ENCODE data around the gene PEMT. TPM values are rescaled to one million over a fixed set of nuclear protein-coding genes. Genes with fewer than 3 reads are reported as not detected.

PEMT gene
- total and polyA plus RNA-seq, 2 experiments from 2014 or later: 54.8 to 55.2 TPM

DNA sequence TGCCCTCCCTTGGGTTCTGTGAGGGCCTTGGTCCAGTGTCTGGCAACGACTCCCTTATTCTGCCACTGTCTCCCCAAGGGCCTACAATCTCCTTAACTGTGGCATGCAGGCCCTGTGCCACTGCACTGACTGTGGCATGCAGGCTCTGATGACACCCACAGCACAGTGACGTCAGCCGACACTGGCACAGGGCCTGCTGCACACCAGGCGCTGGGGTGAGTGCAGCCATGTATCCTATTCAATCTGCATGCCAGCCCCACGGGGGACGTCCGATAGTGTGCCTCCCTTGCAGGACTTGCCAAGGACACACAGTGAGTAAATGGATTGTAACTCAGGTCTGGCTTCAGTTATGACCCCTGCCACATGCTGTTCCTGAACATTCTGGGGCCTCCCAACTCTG is 55.6 kb downstream of the PEMT start:
- Mint-ChIP-seq H3K27ac (no peak overlapping the region), H3K4me1 (peaks cover 6% of the 10 kb centered on the region; the same call in 2 of the 3 replicates), H3K36me3 (ENCODE audit: low read depth) (no peaks in the 10 kb centered on the region), H3K4me3 (no peak overlapping the region), H3K27me3 (ENCODE audit: insufficient read depth, low read depth, poor library complexity) (peaks cover 2% of the 10 kb centered on the region), H3K9me3 (no peaks in the 10 kb centered on the region)
- H3K4me1 ChIP-seq (ENCODE audit: insufficient read depth): no peaks in the 10 kb centered on the region
- no peaks in the 10 kb centered on the region for H3K79me2 ChIP-seq (replicated peaks; ENCODE audit: insufficient read depth)
- no peak overlapping the region for H3K27ac ChIP-seq (ENCODE audit: low read depth)
- no peaks in the 10 kb centered on the region for H3K27me3 ChIP-seq (ENCODE audit: insufficient read depth)
- no peaks in the 10 kb centered on the region for H3K9me2 ChIP-seq (ENCODE audit: insufficient read depth)
- no peak for DNase-seq (ENCODE audit: low spot score)
- no peaks in the 10 kb centered on the region for H4K20me1 ChIP-seq (replicated peaks; ENCODE audit: insufficient read depth)
- ATAC-seq: no peak
- H3K4me2 ChIP-seq: no peak overlapping the region
- TF ChIP-seq NANOG (IDR thresholded peaks at IDR 0.05; ENCODE audit: borderline replicate concordance): no peak
- TF ChIP-seq POLR2AphosphoS5 (IDR thresholded peaks at IDR 0.05; ENCODE audit: low read depth): no peak
- no peak for TF ChIP-seq EZH2phosphoT487 (IDR thresholded peaks at IDR 0.05; ENCODE audit: unreplicated experiment)
- no peak overlapping the region for H2AFZ ChIP-seq
- no peak overlapping the region for H3K4me3 ChIP-seq
- H3K36me3 ChIP-seq (ENCODE audit: insufficient read depth): no peaks in the 10 kb centered on the region
- no peaks in the 10 kb centered on the region for H3F3A ChIP-seq (replicated peaks; ENCODE audit: low read depth)

DNA sequence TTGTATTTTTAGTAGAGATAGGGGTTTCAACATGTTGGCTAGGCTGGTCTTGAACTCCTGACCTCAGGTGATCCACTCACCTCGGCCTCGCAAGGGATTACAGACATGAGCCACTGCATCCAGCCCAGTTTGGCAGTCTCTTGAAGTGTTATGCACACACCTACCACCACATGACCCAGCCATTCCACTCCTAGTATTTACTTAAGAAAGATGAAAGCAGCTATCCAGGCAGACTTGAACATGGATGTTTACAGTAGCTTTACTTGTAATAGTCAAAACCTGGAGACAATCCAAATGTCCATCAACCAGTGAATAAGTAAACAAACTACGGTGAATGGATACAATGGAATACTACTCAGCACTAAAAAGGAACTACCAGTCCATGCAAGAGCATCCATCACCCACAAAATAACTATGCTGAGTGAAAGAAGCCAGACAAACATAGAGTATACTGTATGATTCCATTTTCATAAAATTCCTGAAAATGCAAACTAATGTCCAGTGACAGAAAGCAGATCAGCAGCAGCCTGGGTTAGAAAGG is 57.5 kb downstream of the PEMT start:
- Mint-ChIP-seq H3K27ac (no peak overlapping the region), H3K4me1 (peaks cover 4% of the 10 kb centered on the region; the same call in 2 of the 3 replicates), H3K36me3 (ENCODE audit: low read depth) (no peaks in the 10 kb centered on the region), H3K9me3 (no peaks in the 10 kb centered on the region), H3K27me3 (ENCODE audit: insufficient read depth, low read depth, poor library complexity) (peaks cover 6% of the 10 kb centered on the region), H3K4me3 (no peak overlapping the region)
- ATAC-seq (no peak), DNase-seq (ENCODE audit: low spot score) (no peak)
- Histone ChIP-seq H2AFZ (no peak overlapping the region), H4K20me1 (replicated peaks; ENCODE audit: insufficient read depth) (no peaks in the 10 kb centered on the region), H3K27ac (ENCODE audit: low read depth) (no peak overlapping the region), H3F3A (replicated peaks; ENCODE audit: low read depth) (no peaks in the 10 kb centered on the region), H3K4me3 (no peak overlapping the region), H3K79me2 (replicated peaks; ENCODE audit: insufficient read depth) (no peaks in the 10 kb centered on the region), H3K27me3 (ENCODE audit: insufficient read depth) (no peaks in the 10 kb centered on the region), H3K4me1 (ENCODE audit: insufficient read depth) (no peaks in the 10 kb centered on the region), H3K9me2 (ENCODE audit: insufficient read depth) (no peaks in the 10 kb centered on the region), H3K36me3 (ENCODE audit: insufficient read depth) (no peaks in the 10 kb centered on the region), H3K4me2 (no peak overlapping the region)
- TF ChIP-seq EZH2phosphoT487 (IDR thresholded peaks at IDR 0.05; ENCODE audit: unreplicated experiment) (no peak), ZNF114 (CRISPR knock-in tag; IDR thresholded peaks at IDR 0.05) (no peak), JUNB (IDR thresholded peaks at IDR 0.05; ENCODE audit: unreplicated experiment) (no peak), CREB1 (CRISPR knock-in tag; IDR thresholded peaks at IDR 0.05; ENCODE audit: low read depth) (no peak), POLR2AphosphoS5 (IDR thresholded peaks at IDR 0.05; ENCODE audit: low read depth) (no peak), ZNF331 (CRISPR knock-in tag; IDR thresholded peaks at IDR 0.05; ENCODE audit: low read depth) (no peak), NANOG (IDR thresholded peaks at IDR 0.05; ENCODE audit: borderline replicate concordance) (no peak), EZH2 (IDR thresholded peaks at IDR 0.05; ENCODE audit: low read depth, unreplicated experiment) (no peak)
- TF ChIP-seq, protein P1, sequence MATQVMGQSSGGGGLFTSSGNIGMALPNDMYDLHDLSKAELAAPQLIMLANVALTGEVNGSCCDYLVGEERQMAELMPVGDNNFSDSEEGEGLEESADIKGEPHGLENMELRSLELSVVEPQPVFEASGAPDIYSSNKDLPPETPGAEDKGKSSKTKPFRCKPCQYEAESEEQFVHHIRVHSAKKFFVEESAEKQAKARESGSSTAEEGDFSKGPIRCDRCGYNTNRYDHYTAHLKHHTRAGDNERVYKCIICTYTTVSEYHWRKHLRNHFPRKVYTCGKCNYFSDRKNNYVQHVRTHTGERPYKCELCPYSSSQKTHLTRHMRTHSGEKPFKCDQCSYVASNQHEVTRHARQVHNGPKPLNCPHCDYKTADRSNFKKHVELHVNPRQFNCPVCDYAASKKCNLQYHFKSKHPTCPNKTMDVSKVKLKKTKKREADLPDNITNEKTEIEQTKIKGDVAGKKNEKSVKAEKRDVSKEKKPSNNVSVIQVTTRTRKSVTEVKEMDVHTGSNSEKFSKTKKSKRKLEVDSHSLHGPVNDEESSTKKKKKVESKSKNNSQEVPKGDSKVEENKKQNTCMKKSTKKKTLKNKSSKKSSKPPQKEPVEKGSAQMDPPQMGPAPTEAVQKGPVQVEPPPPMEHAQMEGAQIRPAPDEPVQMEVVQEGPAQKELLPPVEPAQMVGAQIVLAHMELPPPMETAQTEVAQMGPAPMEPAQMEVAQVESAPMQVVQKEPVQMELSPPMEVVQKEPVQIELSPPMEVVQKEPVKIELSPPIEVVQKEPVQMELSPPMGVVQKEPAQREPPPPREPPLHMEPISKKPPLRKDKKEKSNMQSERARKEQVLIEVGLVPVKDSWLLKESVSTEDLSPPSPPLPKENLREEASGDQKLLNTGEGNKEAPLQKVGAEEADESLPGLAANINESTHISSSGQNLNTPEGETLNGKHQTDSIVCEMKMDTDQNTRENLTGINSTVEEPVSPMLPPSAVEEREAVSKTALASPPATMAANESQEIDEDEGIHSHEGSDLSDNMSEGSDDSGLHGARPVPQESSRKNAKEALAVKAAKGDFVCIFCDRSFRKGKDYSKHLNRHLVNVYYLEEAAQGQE (IDR thresholded peaks at IDR 0.05; ENCODE audit: unreplicated experiment): no peak
- TF ChIP-seq, protein P2, sequence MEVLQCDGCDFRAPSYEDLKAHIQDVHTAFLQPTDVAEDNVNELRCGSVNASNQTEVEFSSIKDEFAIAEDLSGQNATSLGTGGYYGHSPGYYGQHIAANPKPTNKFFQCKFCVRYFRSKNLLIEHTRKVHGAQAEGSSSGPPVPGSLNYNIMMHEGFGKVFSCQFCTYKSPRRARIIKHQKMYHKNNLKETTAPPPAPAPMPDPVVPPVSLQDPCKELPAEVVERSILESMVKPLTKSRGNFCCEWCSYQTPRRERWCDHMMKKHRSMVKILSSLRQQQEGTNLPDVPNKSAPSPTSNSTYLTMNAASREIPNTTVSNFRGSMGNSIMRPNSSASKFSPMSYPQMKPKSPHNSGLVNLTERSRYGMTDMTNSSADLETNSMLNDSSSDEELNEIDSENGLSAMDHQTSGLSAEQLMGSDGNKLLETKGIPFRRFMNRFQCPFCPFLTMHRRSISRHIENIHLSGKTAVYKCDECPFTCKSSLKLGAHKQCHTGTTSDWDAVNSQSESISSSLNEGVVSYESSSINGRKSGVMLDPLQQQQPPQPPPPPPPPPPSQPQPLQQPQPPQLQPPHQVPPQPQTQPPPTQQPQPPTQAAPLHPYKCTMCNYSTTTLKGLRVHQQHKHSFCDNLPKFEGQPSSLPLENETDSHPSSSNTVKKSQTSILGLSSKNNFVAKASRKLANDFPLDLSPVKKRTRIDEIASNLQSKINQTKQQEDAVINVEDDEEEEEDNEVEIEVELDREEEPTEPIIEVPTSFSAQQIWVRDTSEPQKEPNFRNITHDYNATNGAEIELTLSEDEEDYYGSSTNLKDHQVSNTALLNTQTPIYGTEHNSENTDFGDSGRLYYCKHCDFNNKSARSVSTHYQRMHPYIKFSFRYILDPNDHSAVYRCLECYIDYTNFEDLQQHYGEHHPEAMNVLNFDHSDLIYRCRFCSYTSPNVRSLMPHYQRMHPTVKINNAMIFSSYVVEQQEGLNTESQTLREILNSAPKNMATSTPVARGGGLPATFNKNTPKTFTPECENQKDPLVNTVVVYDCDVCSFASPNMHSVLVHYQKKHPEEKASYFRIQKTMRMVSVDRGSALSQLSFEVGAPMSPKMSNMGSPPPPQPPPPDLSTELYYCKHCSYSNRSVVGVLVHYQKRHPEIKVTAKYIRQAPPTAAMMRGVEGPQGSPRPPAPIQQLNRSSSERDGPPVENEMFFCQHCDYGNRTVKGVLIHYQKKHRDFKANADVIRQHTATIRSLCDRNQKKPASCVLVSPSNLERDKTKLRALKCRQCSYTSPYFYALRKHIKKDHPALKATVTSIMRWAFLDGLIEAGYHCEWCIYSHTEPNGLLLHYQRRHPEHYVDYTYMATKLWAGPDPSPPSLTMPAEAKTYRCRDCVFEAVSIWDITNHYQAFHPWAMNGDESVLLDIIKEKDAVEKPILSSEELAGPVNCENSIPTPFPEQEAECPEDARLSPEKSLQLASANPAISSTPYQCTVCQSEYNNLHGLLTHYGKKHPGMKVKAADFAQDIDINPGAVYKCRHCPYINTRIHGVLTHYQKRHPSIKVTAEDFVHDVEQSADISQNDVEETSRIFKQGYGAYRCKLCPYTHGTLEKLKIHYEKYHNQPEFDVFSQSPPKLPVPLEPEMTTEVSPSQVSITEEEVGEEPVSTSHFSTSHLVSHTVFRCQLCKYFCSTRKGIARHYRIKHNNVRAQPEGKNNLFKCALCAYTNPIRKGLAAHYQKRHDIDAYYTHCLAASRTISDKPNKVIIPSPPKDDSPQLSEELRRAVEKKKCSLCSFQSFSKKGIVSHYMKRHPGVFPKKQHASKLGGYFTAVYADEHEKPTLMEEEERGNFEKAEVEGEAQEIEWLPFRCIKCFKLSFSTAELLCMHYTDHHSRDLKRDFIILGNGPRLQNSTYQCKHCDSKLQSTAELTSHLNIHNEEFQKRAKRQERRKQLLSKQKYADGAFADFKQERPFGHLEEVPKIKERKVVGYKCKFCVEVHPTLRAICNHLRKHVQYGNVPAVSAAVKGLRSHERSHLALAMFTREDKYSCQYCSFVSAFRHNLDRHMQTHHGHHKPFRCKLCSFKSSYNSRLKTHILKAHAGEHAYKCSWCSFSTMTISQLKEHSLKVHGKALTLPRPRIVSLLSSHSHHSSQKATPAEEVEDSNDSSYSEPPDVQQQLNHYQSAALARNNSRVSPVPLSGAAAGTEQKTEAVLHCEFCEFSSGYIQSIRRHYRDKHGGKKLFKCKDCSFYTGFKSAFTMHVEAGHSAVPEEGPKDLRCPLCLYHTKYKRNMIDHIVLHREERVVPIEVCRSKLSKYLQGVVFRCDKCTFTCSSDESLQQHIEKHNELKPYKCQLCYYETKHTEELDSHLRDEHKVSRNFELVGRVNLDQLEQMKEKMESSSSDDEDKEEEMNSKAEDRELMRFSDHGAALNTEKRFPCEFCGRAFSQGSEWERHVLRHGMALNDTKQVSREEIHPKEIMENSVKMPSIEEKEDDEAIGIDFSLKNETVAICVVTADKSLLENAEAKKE (CRISPR knock-in tag; IDR thresholded peaks at IDR 0.05): no peak
- TF ChIP-seq, protein P3, sequence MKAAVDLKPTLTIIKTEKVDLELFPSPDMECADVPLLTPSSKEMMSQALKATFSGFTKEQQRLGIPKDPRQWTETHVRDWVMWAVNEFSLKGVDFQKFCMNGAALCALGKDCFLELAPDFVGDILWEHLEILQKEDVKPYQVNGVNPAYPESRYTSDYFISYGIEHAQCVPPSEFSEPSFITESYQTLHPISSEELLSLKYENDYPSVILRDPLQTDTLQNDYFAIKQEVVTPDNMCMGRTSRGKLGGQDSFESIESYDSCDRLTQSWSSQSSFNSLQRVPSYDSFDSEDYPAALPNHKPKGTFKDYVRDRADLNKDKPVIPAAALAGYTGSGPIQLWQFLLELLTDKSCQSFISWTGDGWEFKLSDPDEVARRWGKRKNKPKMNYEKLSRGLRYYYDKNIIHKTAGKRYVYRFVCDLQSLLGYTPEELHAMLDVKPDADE (IDR thresholded peaks at IDR 0.05): no peak
